ENCODE data around the gene EDRF1.
"Not testable (repeated sequence)": the region's sequence is repeated elsewhere in the genome, so short reads cannot be mapped to it uniquely, and the experiment has no call there.

EDRF1 gene

GRCh38 chr10:125707541-125708468 lies 11.7 kb upstream of the EDRF1 start:
- Histone ChIP-seq H3K4me3 (ENCODE audit: low read depth in 1 of 5, low read length in 5 of 5) (no peak overlapping the region), H3K4me1 (ENCODE audit: control insufficient read depth in 5 of 5, insufficient read depth in 5 of 5, low read length in 5 of 5) (peaks cover 0 to 6% (median 0%) of the 10 kb centered on the region in 5 donors), H3K27ac (ENCODE audit: low read depth, low read length) (no peak overlapping the region), H3K27me3 (ENCODE audit: control insufficient read depth in 5 of 5, insufficient read depth in 4 of 5, low read length in 5 of 5) (no peaks in the 10 kb centered on the region), H3K9me3 (ENCODE audit: control insufficient read depth in 5 of 5, low read length in 5 of 5) (peaks cover 0 to 10% (median 5%) of the 10 kb centered on the region in 5 donors), H3K9ac (ENCODE audit: low read length in 5 of 5) (no peak overlapping the region), H3K36me3 (ENCODE audit: control insufficient read depth in 5 of 5, insufficient read depth in 5 of 5, low read length in 5 of 5) (peaks cover 0 to 4% (median 3%) of the 10 kb centered on the region in 5 donors)

GRCh38 chr10:125708971-125709503 lies 10.5 kb upstream of the EDRF1 start:
- Histone ChIP-seq H3K27me3 (ENCODE audit: control insufficient read depth in 5 of 5, insufficient read depth in 4 of 5, low read length in 5 of 5) (no peaks in the 10 kb centered on the region), H3K9ac (ENCODE audit: low read length in 5 of 5) (no peak overlapping the region), H3K4me3 (ENCODE audit: low read depth in 1 of 5, low read length in 5 of 5) (no peak overlapping the region), H3K27ac (ENCODE audit: low read depth, low read length) (no peak overlapping the region), H3K36me3 (ENCODE audit: control insufficient read depth in 5 of 5, insufficient read depth in 5 of 5, low read length in 5 of 5) (peaks cover 0 to 4% (median 3%) of the 10 kb centered on the region in 5 donors), H3K9me3 (ENCODE audit: control insufficient read depth in 5 of 5, low read length in 5 of 5) (peaks cover 0 to 14% (median 7%) of the 10 kb centered on the region in 5 donors), H3K4me1 (ENCODE audit: control insufficient read depth in 5 of 5, insufficient read depth in 5 of 5, low read length in 5 of 5) (peaks cover 0 to 6% (median 0%) of the 10 kb centered on the region in 5 donors)

GRCh38 chr10:125709553-125710474 lies 9.7 kb upstream of the EDRF1 start:
- Histone ChIP-seq H3K27me3 (ENCODE audit: control insufficient read depth in 5 of 5, insufficient read depth in 4 of 5, low read length in 5 of 5) (no peaks in the 10 kb centered on the region), H3K27ac (ENCODE audit: low read depth, low read length) (no peak overlapping the region), H3K4me3 (ENCODE audit: low read depth in 1 of 5, low read length in 5 of 5) (peak overlapping the region in 1 of 5 donors; percentile 11), H3K4me1 (ENCODE audit: control insufficient read depth in 5 of 5, insufficient read depth in 5 of 5, low read length in 5 of 5) (peaks cover 0 to 6% (median 0%) of the 10 kb centered on the region in 5 donors), H3K9ac (ENCODE audit: low read length in 5 of 5) (peak overlapping the region in 1 of 5 donors; percentile 32), H3K36me3 (ENCODE audit: control insufficient read depth in 5 of 5, insufficient read depth in 5 of 5, low read length in 5 of 5) (peaks cover 0 to 4% (median 3%) of the 10 kb centered on the region in 5 donors), H3K9me3 (ENCODE audit: control insufficient read depth in 5 of 5, low read length in 5 of 5) (peaks cover 0 to 14% (median 7%) of the 10 kb centered on the region in 5 donors)

GRCh38 chr10:125711110-125711750 lies 8.3 kb upstream of the EDRF1 start:
- H3K4me3 ChIP-seq (ENCODE audit: low read depth in 1 of 5, low read length in 5 of 5), result no peak overlapping the region
- H3K27me3 ChIP-seq (ENCODE audit: control insufficient read depth in 5 of 5, insufficient read depth in 4 of 5, low read length in 5 of 5), result no peaks in the 10 kb centered on the region
- H3K36me3 ChIP-seq (ENCODE audit: control insufficient read depth in 5 of 5, insufficient read depth in 5 of 5, low read length in 5 of 5), result peaks cover 0 to 4% (median 3%) of the 10 kb centered on the region in 5 donors
- no peak overlapping the region for H3K27ac ChIP-seq (ENCODE audit: low read depth, low read length)
- no peak overlapping the region for H3K9ac ChIP-seq (ENCODE audit: low read length in 5 of 5)
- peaks cover 0 to 6% (median 0%) of the 10 kb centered on the region in 5 donors for H3K4me1 ChIP-seq (ENCODE audit: control insufficient read depth in 5 of 5, insufficient read depth in 5 of 5, low read length in 5 of 5)
- H3K9me3 ChIP-seq (ENCODE audit: control insufficient read depth in 5 of 5, low read length in 5 of 5), result peaks cover 0 to 14% (median 7%) of the 10 kb centered on the region in 5 donors

- H3K27me3 ChIP-seq (ENCODE audit: control insufficient read depth in 5 of 5, insufficient read depth in 4 of 5, low read length in 5 of 5); H3K9ac ChIP-seq (ENCODE audit: low read length in 5 of 5); H3K4me3 ChIP-seq (ENCODE audit: low read depth in 1 of 5, low read length in 5 of 5); H3K36me3 ChIP-seq (ENCODE audit: control insufficient read depth in 5 of 5, insufficient read depth in 5 of 5, low read length in 5 of 5); H3K27ac ChIP-seq (ENCODE audit: low read depth, low read length): not testable (repeated sequence)
- H3K4me1 ChIP-seq (ENCODE audit: control insufficient read depth in 5 of 5, insufficient read depth in 5 of 5, low read length in 5 of 5), result peaks cover 3 to 13% (median 10%) of the 10 kb centered on the region in 5 donors
- peaks cover 0 to 14% (median 7%) of the 10 kb centered on the region in 5 donors for H3K9me3 ChIP-seq (ENCODE audit: control insufficient read depth in 5 of 5, low read length in 5 of 5)
These were observed 4.8 kb upstream of the EDRF1 start for GRCh38 chr10:125714728-125715127.

GRCh38 chr10:125720002-125720382 lies 483 bp downstream of the EDRF1 start:
- peak overlapping the region; percentile 67 for H3K27ac ChIP-seq (ENCODE audit: low read depth, low read length)
- peaks cover 5 to 26% (median 23%) of the 10 kb centered on the region in 5 donors for H3K4me1 ChIP-seq (ENCODE audit: control insufficient read depth in 5 of 5, insufficient read depth in 5 of 5, low read length in 5 of 5)
- H3K9ac ChIP-seq (ENCODE audit: low read length in 5 of 5), result peak overlapping the region; percentile 96 to 99 (median 96)
- no peaks in the 10 kb centered on the region for H3K9me3 ChIP-seq (ENCODE audit: control insufficient read depth in 5 of 5, low read length in 5 of 5)
- H3K36me3 ChIP-seq (ENCODE audit: control insufficient read depth in 5 of 5, insufficient read depth in 5 of 5, low read length in 5 of 5), result peaks cover 23 to 35% (median 30%) of the 10 kb centered on the region in 5 donors
- H3K4me3 ChIP-seq (ENCODE audit: low read depth in 1 of 5, low read length in 5 of 5), result peak overlapping the region; percentile 92 to 99 (median 96)
- no peaks in the 10 kb centered on the region for H3K27me3 ChIP-seq (ENCODE audit: control insufficient read depth in 5 of 5, insufficient read depth in 4 of 5, low read length in 5 of 5)

GRCh38 chr10:125721035-125721434 lies 1.5 kb downstream of the EDRF1 start:
- peaks cover 32 to 43% (median 39%) of the 10 kb centered on the region in 5 donors for H3K36me3 ChIP-seq (ENCODE audit: control insufficient read depth in 5 of 5, insufficient read depth in 5 of 5, low read length in 5 of 5)
- no peaks in the 10 kb centered on the region for H3K27me3 ChIP-seq (ENCODE audit: control insufficient read depth in 5 of 5, insufficient read depth in 4 of 5, low read length in 5 of 5)
- H3K9ac ChIP-seq (ENCODE audit: low read length in 5 of 5), result peak overlapping the region in 3 of 5 donors; percentile 16 to 30 (median 20)
- H3K27ac ChIP-seq (ENCODE audit: low read depth, low read length), result no peak overlapping the region
- peaks cover 5 to 26% (median 23%) of the 10 kb centered on the region in 5 donors for H3K4me1 ChIP-seq (ENCODE audit: control insufficient read depth in 5 of 5, insufficient read depth in 5 of 5, low read length in 5 of 5)
- H3K4me3 ChIP-seq (ENCODE audit: low read depth in 1 of 5, low read length in 5 of 5), result peak overlapping the region in 1 of 5 donors; percentile 95
- H3K9me3 ChIP-seq (ENCODE audit: control insufficient read depth in 5 of 5, low read length in 5 of 5), result no peaks in the 10 kb centered on the region

GRCh38 chr10:125722811-125723210 lies 3.3 kb downstream of the EDRF1 start:
- H3K27ac ChIP-seq (ENCODE audit: low read depth, low read length), result no peak overlapping the region
- H3K36me3 ChIP-seq (ENCODE audit: control insufficient read depth in 5 of 5, insufficient read depth in 5 of 5, low read length in 5 of 5), result peaks cover 48 to 57% (median 57%) of the 10 kb centered on the region in 5 donors

GRCh38 chr10:125726914-125727313 lies 7.4 kb downstream of the EDRF1 start:
- Histone ChIP-seq H3K4me3 (ENCODE audit: low read depth in 1 of 5, low read length in 5 of 5) (no peak overlapping the region), H3K27me3 (ENCODE audit: control insufficient read depth in 5 of 5, insufficient read depth in 4 of 5, low read length in 5 of 5) (no peaks in the 10 kb centered on the region), H3K27ac (ENCODE audit: low read depth, low read length) (no peak overlapping the region), H3K9ac (ENCODE audit: low read length in 5 of 5) (peak overlapping the region in 1 of 5 donors; percentile 14), H3K9me3 (ENCODE audit: control insufficient read depth in 5 of 5, low read length in 5 of 5) (no peaks in the 10 kb centered on the region), H3K4me1 (ENCODE audit: control insufficient read depth in 5 of 5, insufficient read depth in 5 of 5, low read length in 5 of 5) (no peaks in the 10 kb centered on the region), H3K36me3 (ENCODE audit: control insufficient read depth in 5 of 5, insufficient read depth in 5 of 5, low read length in 5 of 5) (peaks cover 82 to 91% (median 86%) of the 10 kb centered on the region in 5 donors)

More at GRCh38 chr10:125722811-125723210, 3.3 kb downstream of the EDRF1 start:
- H3K4me1 ChIP-seq (ENCODE audit: control insufficient read depth in 5 of 5, insufficient read depth in 5 of 5, low read length in 5 of 5), result peaks cover 5 to 26% (median 23%) of the 10 kb centered on the region in 5 donors
- peak overlapping the region in 1 of 5 donors; percentile 44 for H3K9ac ChIP-seq (ENCODE audit: low read length in 5 of 5)
- H3K4me3 ChIP-seq (ENCODE audit: low read depth in 1 of 5, low read length in 5 of 5), result no peak overlapping the region
- no peaks in the 10 kb centered on the region for H3K9me3 ChIP-seq (ENCODE audit: control insufficient read depth in 5 of 5, low read length in 5 of 5)
- no peaks in the 10 kb centered on the region for H3K27me3 ChIP-seq (ENCODE audit: control insufficient read depth in 5 of 5, insufficient read depth in 4 of 5, low read length in 5 of 5)
